PC-3 (cell line): ENCODE data around the gene TPM1.

ENCODE experiments used
- CTCF ChIP-seq: fragments of 300-600 bp; sonication (generic); conservative IDR thresholded peaks from 2 replicates; pipeline ENCODE4 v1.5.1; 2017; ENCODE audit warnings: antibody characterized with exemption, low read depth, mild to moderate bottlenecking, low read length
- EZH2 ChIP-seq: fragments of 300-600 bp; sonication (generic); IDR thresholded peaks from one replicate; pipeline ENCODE4 v1.6.1; 2017; ENCODE audit warnings: antibody characterized with exemption, mild to moderate bottlenecking, low read length; ENCODE audit not compliant: unreplicated experiment
- EZH2phosphoT487 ChIP-seq: fragments of 300-600 bp; sonication (generic); IDR thresholded peaks from 2 replicates; pipeline ENCODE4 v1.6.1; 2018; ENCODE audit warnings: mild to moderate bottlenecking, antibody characterized with exemption, low read length, borderline replicate concordance

GRCh38 chr15:63054985-63055384 lies 12.4 kb downstream of the TPM1 start:
- TF ChIP-seq CTCF (no peak), EZH2phosphoT487 (no peak), EZH2 (no peak)
